NCI-H345 (cell line): ENCODE measurements around the gene TMEM190.
A peak's percentile ranks its signal among the peaks of the same experiment; 100 is the strongest.
"Not testable (repeated sequence)": the region's sequence is repeated elsewhere in the genome, so short reads cannot be mapped to it uniquely, and the experiment has no call there.

Experiments used
- DNase-seq: peaks from one replicate; lab custom pipeline; 2025; lab: John Stamatoyannopoulos, UW

Gene TMEM190

DNA sequence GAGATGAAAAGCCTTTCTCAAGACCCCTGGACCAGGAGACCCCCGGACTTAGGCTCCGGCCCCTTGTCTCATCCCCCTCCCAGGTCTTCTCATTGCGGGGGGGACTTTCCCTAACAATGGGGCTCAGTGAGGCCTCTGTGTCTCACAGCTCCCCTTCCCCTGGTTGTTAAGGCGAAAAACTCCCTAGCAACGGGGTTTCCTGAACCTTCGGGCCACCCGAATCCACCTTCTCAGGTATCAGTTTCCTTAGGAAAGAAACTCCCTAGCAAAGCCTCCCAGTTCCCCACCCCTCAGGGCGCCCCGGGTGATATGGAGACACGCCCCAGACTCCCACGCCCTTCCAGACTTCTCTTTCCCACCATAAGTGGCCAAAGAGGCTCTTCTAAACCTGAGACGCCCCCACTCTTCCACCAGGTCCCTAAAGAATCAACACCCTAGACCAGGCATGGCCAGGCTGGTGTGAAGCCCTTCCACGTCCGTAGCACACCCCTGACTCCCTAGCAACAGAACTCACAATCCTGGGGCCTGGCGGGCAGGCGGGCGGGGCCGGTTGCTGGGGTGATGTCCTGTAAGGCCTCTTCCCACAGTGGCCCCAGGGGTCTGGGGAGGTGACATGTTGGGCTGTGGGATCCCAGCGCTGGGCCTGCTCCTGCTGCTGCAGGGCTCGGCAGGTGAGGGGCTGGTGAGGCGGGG lies at the start of gene TMEM190:
Gene TMEM190 (plus strand): TSS at position 586 of the 693 bp plus-strand sequence. CDS start 28 bp downstream, at position 614.
- no peak for DNase-seq

DNA sequence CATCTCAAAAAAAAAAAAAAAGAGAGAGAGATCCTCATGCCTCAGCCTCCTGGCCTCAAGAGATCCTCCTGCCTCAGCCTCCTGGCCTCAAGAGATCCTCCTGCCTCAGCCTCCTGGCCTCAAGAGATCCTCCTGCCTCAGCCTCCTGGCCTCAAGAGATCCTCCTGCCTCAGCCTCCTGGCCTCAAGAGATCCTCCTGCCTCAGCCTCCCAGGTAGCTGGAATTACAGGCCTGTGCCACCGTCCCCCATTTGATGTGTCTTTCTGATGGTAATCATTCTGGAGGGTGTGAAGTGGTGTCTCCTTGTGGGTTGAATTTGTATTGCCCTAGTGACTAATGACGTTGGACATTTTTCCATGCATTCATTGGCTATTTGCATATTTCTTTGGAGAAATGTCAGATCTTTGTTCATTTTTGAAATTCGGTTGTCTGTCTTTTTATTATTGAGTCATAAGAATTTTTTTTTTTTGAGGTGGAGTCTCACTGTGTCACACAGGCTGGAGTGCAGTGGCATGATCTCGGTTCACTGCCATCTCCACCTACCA lies 47.8 kb upstream of the TMEM190 start:
- DNase-seq: not testable (repeated sequence)

DNA sequence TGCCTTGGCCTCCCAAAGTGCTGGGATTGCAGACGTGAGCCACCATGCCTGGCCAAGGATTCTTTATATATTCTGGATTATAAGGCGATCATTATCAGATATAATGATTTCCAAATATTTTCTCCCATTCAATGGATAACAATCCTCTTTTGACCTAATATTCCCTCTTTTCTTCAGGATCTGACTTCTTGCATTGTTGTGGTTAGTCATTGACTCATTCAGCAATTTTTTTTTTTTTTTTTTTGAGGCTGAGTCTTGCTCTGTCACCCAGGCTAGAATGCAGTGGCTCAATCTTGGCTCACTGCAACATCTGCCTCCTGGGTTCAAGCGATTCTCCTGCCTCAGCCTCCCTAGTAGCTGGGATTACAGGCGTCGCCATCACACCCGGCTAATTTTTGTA lies 46.8 kb upstream of the TMEM190 start:
- DNase-seq: not testable (repeated sequence)

DNA sequence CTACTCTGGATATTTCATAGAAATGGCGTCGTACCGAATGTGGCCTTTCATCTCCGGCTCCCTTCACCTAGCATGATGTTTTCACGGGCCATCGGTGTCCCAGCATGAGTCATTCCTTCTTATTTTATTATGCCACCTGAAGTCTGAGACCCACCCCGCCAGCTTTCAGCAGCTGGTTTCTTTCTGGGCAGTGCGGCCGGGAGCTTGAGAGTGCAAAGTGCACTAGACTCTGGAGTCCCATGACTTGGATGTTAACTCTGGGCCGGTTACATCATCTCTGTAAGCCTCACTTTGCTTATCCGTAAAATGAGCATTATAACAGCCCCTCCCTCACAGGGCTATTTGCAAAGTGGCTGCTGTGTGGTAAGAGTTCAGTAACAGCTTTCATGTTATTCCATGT lies 42.8 kb upstream of the TMEM190 start:
- DNase-seq: no peak

DNA sequence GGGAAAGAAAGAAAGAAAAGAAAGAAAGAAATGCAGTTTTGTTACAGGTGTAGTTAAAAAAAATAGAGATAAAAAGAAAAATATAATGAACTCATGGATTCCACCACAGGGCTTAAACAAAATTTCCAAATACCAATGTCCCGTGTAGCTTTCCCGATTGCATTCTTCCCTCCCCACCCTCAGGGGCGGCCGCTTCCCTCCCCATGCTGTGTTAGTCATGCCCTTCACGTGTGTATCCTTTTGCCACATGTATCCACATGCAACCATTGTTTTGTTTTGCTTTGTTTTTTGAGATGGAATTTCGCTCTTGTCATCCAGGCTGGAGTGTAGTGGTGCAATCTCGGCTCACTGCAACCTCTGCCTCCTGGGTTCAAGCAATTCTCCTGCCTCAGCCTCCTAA lies 40.5 kb upstream of the TMEM190 start:
- DNase-seq: no peak

DNA sequence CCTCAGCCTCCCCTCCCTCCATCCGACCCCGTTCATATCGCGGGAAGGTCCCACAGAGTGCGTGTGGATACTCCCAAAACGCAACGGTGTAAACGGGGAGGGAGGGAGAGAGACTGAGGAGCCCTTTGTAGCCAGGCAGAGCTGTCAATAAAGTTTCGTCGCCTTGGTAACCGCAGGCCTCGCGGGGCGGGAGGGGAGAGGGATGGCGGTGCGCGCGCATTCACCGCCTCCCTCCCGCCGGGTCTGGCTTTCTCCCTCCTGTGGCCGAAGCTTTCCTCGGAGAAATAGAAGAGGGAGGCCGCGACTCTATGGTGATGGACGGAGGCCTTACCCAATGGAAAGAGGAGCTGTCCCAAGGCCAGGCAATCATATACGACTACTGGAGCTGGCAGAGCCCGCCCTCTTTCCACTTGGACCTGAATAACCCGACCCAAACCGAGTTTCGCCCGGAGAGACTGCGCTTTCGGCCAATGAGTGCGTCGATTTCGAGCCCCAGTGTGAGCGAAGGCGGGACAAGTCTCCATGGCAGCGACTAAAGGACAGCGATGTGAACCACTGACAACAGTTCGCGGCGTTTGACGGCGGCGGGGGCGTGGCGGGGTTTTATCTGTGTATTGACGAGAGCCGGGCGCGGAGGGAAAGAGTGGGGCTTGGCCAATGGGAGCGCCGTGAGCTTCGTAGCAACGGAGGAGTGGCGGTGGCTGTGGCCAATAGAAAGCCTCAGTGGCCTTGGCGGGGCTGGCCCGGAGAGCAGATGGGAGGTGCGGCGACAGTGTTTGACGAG lies 37.3 kb upstream of the TMEM190 start, which contains the start of gene KMT5C:
Gene KMT5C (plus strand): TSS at position 772 of the 784 bp plus-strand sequence. CDS start 2,061 bp downstream, outside the sequence.
- DNase-seq: peak; percentile 99

- no peak for DNase-seq
Measured at GRCh38 chr19:55339889-55340783, 36.5 kb upstream of the TMEM190 start.

DNA sequence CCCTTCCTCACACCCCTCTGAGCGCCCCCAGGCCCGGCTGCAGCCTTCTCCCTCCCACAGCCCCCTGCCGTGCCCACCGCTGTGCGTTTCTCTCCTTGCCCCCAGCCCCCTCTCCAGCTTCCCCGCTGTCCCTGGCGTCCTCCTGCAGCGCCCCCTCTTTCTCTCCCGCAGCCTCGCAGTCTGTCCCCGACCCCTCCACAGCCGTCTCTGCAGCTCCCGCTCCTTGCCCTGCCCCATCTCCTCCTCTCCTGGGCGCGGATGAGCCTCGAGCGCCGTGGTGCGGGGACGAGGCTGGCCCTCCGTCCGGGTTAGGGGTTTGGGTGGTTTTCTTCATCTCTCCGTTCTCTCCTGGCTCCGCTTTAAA lies 35.9 kb upstream of the TMEM190 start:
- DNase-seq: peak; percentile 62

GRCh38 chr19:55341171-55341588 lies 35.4 kb upstream of the TMEM190 start:
- peak; percentile 86 for DNase-seq

GRCh38 chr19:55341595-55342531 lies 34.8 kb upstream of the TMEM190 start:
- DNase-seq: no peak

- DNase-seq: peak; percentile 58
Measured at GRCh38 chr19:55344444-55344843, 32.2 kb upstream of the TMEM190 start.

GRCh38 chr19:55345101-55345817 lies 31.4 kb upstream of the TMEM190 start:
- DNase-seq: no peak

GRCh38 chr19:55345818-55346724 lies 30.6 kb upstream of the TMEM190 start:
- DNase-seq: no peak

- DNase-seq: no peak
Measured at GRCh38 chr19:55346725-55347441, 29.7 kb upstream of the TMEM190 start.

DNA sequence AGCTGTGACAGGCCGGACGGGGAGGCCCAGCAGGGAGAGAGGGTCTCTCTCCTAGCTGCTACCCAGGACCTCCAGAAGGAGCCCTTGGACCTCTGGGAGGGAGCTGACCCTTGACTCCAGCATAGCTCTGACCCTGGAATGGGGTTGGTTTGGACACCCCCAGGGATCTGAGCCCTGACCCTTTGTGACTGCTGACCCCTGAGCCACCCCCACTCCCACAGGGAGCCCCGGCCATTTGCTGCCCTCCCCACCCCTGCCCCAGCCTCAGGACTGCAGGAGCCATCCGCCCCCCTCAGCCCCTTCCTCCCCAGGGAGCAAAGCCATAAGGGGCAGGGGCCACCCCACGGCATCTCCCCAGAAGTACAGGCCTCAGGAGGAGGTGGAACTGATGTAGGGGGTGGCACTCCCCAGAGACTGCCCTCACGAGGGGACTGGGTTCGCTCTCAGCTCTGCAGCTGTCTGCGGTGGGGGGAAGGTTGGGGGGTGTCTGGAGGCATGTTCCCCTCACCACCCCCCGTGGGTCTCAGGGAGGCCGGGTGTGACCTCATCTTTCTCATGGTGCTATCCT lies 29.1 kb upstream of the TMEM190 start:
- no peak for DNase-seq

- DNase-seq: no peak
Measured at GRCh38 chr19:55348317-55349034, 28.1 kb upstream of the TMEM190 start.

DNA sequence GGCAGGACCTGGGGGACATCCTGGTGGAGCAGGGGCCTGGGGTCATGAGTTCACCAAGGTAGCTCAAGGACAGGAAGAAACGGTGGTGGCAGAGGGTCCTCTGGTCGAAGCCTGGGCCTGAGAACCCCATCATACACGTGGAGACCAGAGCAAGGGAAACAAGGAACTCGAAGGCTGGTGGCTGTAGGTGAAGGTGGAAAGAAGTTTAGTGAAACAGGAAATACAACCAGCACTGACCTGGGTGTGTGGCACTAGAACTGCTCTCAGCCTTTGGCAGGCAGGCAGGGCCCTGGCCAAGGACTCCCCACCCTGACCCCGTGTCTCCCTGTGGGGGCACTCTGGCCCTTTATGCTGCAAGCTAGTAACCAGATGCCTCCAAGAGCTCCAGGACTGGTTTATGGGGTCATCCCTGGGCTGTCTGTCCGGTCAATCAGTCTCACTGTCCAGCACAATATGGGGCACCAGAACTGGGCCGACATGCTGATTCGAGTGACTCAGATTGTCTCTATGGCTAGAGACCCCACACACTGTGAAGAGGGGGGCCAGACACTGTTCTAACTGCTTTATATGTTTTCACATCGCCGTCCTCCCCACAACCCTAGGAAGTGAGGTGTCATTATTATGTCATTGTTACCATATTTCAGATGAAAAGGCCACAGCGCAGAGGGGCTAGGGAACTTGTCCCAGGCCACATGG lies 25.9 kb upstream of the TMEM190 start:
- DNase-seq: no peak
